Pancreas (tissue), 10 donors: Measurements from ENCODE around the gene PDE10A. TPM values are rescaled to one million over a fixed set of nuclear protein-coding genes. Genes with fewer than 3 reads are reported as not detected.
A peak's percentile ranks its signal among the peaks of the same experiment; 100 is the strongest.

Source experiments
- ATAC-seq, 4 donors: fragments of 200-7000 bp; cut with Tn5 transposase; one replicate each; pipeline versions ENCODE4 v1.8.0 to v1.9.1; 2020; ENCODE audit warnings: mild to moderate bottlenecking in 4 of 4, moderate library complexity in 4 of 4
- DNase-seq, 6 donors: peaks; one replicate each; pipeline ENCODE4 v3.0.0-alpha.2; 2020
- FAIRE-seq: peaks from 2 replicates; lab custom pipeline; 2012; peaks lifted over from hg19 to GRCh38; lab: Jason Lieb, UNC
- H3K27ac ChIP-seq, 4 donors: fragments of 200-600 bp; sonication (generic); 1 replicate in 3 of 4; 2 replicates in 1 of 4; pipeline versions ENCODE4 v1.5.0 to v1.8.0; 2020
- H3K27me3 ChIP-seq, 4 donors: fragments of 200-600 bp; one replicate each; pipeline ENCODE4 v1.8.0; 2021
- H3K36me3 ChIP-seq, 3 donors: fragments of 200-600 bp; sonication (generic) in 1 of 3; one replicate each; pipeline versions ENCODE4 v1.5.0 to v1.8.0; 2020 to 2021
- H3K4me1 ChIP-seq, 3 donors: fragments of 200-600 bp; one replicate each; pipeline ENCODE4 v1.8.0; 2021
- H3K4me3 ChIP-seq, 4 donors: fragments of 200-600 bp; sonication (generic) in 2 of 4; one replicate each; pipeline versions ENCODE4 v1.5.0 to v1.8.0; 2020 to 2021
- H3K9me3 ChIP-seq, 4 donors: fragments of 200-600 bp; one replicate each; pipeline ENCODE4 v1.8.0; 2021
- CTCF ChIP-seq, 4 donors: fragments of 200-600 bp; sonication (generic) in 3 of 4; IDR thresholded peaks; one replicate each; pipeline versions ENCODE4 v1.5.0 to v1.8.0; 2021; ENCODE audit warnings: antibody characterized with exemption in 4 of 4
- WGBS, 2 donors: extraction: QIAGEN DNeasy Blood & Tissue Kit; methylation state at CpG; one replicate each; pipeline ENCODE4 v1.1.7; 2013; 5-methylcytosine and 5-hydroxymethylcytosine counted together
- intact Hi-C, 3 donors: fragments of 100-400 bp; cut with DNase I; formaldehyde crosslinking; loops; one replicate each; pipeline versions ENCODE4 v1.11.1 to v1.14.2; 2022
- polyA plus RNA-seq, 2 donors: library from polyadenylated mRNA; stranded (reverse); fragments of 200-250 nt; gene quantifications; one replicate each; pipeline ENCODE4 v1.2.3, GENCODE V29; 2013
- total RNA-seq, 6 donors: library from RNA; stranded (reverse); fragmentation: NEBNext Ultra II Directional in 4 of 6; extraction: Animal tissue kit (Norgen Biotek cat#: 25700) in 4 of 6; gene quantifications; one replicate each; pipeline versions ENCODE4 v1.2.1 to v1.2.4, GENCODE V29; 2021 to 2023
- donor health status: healthy with polysubstance abuse.
- donor health status: DM: no; HTN: no; CAD: no; lungs with moderate emphysema.
- donor health status: DM: no; HTN: no; CAD: no.
- donor health status: control.
- donor health status: control.
- donor health status: Bipolar disorder and iron deficiency.
- donor health status: DM: yes; HTN: yes; CAD: no.
- donor health status: DM: no; HTN: no; CAD: no.
- donor health status: DM: no; HTN: no; CAD: no.
- donor health status: DM: yes; HTN: yes; CAD: no.

Gene PDE10A
- total RNA-seq (1 to 10 TPM in 5 of 6 donors, under 1 TPM in 1; 0.83 to 4.0 (median 2.5) TPM), polyA plus RNA-seq (1 to 10 TPM; 2.6 to 5.7 TPM)

GRCh38 chr6:165662749-165663376 is at the start of gene PDE10A:
Gene PDE10A (minus strand): TSS chr6:165663241. CDS start chr6:165662811, 430 bp downstream.
- TF ChIP-seq CTCF (IDR thresholded peaks at IDR 0.05), result no peak
- Histone ChIP-seq H3K27ac (peak within 1 kb of the TSS in 1 of 4 donors; percentile 15), H3K9me3 (no peaks in the 10 kb centered on the region), H3K4me3 (peak within 1 kb of the TSS; percentile 24 to 54 (median 40)), H3K27me3 (peaks cover 3 to 56% (median 13%) of the 10 kb centered on the region in 4 donors), H3K4me1 (peaks cover 0 to 12% (median 11%) of the 10 kb centered on the region in 3 donors), H3K36me3 (no peaks in the 10 kb centered on the region)
- intact Hi-C loops, result no loop called here
- 1% methylated on average over 31 to 80 of the region's 80 CpGs for WGBS, 2 donors
- peak; percentile 8 to 51 (median 34) for ATAC-seq
- peak in 1 of 6 donors; percentile 63 for DNase-seq
- no peak for FAIRE-seq

- ATAC-seq, result no peak
These were observed 46.0 kb upstream of the PDE10A start for GRCh38 chr6:165708985-165709576.

DNA sequence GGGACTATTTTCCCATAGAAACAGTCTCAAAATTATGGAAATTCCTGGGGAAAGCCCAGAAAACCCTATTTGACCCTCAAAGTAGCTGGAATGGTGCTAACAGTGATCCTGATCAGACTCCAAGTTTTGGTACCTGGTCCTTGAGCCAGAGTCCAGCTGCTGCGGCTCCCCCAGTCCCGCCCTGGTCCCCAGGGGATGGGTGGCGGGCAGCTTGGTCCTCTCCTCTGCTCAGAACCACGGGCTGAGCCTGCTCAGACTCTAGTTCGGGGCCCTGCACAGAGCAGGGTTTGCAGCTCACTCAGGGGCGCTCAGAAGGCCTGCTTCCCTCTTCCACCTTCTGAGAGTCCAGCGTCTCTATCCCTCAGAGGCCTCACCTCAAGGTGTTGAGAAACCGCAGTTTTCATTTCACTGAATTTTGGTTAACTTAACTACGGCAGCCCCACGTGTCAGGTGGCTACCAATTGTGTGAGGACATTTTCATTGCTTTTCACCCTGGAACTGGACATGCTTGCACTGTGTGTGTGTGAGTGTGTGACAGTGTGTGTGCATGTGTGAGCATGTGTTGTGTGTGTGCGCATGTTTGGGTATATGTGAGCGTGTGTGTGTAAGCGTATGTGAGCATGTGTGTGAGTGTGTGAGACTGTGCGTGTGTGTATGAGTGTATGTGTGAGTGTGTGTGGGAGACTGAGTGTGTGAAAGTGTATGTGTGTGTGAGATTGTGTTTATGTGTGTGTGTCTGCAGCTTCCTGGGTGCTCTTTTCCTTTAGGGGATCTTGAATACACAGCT is 44.2 kb upstream of the PDE10A start:
- no peak for ATAC-seq
- no peak for DNase-seq
- no peaks in the 10 kb centered on the region for H3K9me3 ChIP-seq
- H3K27me3 ChIP-seq, result no peaks in the 10 kb centered on the region
- 72 to 81% methylated on average over 14 of the region's 14 CpGs for WGBS, 2 donors
- no peak for TF ChIP-seq CTCF (IDR thresholded peaks at IDR 0.05)
- no peaks in the 10 kb centered on the region for H3K36me3 ChIP-seq
- H3K27ac ChIP-seq, result no peak overlapping the region
- H3K4me3 ChIP-seq, result no peak overlapping the region
- FAIRE-seq, result no peak
- H3K4me1 ChIP-seq, result no peaks in the 10 kb centered on the region
- intact Hi-C loops, result no loop called here

More at GRCh38 chr6:165708985-165709576, 46.0 kb upstream of the PDE10A start:
- no peak overlapping the region for H3K27ac ChIP-seq
- intact Hi-C loops, result no loop called here
- H3K27me3 ChIP-seq, result no peaks in the 10 kb centered on the region
- 92 to 95% methylated on average over 23 of the region's 23 CpGs for WGBS, 2 donors
- H3K9me3 ChIP-seq, result no peaks in the 10 kb centered on the region
- no peak for FAIRE-seq
- no peak overlapping the region for H3K4me3 ChIP-seq
- no peak for TF ChIP-seq CTCF (IDR thresholded peaks at IDR 0.05)
- no peak for DNase-seq
- no peaks in the 10 kb centered on the region for H3K36me3 ChIP-seq
- no peaks in the 10 kb centered on the region for H3K4me1 ChIP-seq

DNA sequence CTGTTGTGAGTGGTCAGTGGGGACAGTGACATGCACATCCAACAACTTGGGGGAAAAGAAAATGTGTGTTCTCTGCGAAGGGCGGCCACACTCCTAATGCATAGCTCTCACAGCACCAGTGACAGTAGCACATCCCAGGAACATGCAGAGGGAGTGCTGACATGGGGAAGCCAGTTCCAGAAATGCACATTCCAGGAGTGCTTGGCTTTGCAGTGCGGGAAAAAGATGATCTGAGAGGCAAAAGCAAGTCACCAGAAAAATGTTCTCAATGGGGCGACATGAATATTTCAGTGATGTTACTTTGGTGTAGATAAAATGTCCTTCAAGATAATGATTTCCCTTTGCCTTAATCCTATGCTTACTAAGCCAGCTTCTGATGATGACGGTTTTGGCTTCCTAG is 42.9 kb upstream of the PDE10A start:
- FAIRE-seq, result no peak
- no peak for DNase-seq
- H3K27me3 ChIP-seq, result no peaks in the 10 kb centered on the region
- no peaks in the 10 kb centered on the region for H3K4me1 ChIP-seq
- ATAC-seq, result no peak
- no peak for TF ChIP-seq CTCF (IDR thresholded peaks at IDR 0.05)
- 59 to 67% methylated on average over 5 of the region's 5 CpGs for WGBS, 2 donors
- intact Hi-C loops, result no loop called here
- H3K4me3 ChIP-seq, result no peak overlapping the region
- no peak overlapping the region for H3K27ac ChIP-seq
- no peaks in the 10 kb centered on the region for H3K36me3 ChIP-seq
- no peaks in the 10 kb centered on the region for H3K9me3 ChIP-seq
